Peyer's patch (tissue), 4 donors: ENCODE results near the gene PRDX1.

ENCODE experiments used
- POLR2A ChIP-seq, 2 donors: fragments of 450-650 bp; IDR thresholded peaks; one replicate each; pipeline ENCODE4 v1.5.1; 2017; ENCODE audit warnings: antibody characterized with exemption in 2 of 2, mild to moderate bottlenecking in 2 of 2, moderate library complexity in 2 of 2
- TF ChIP-seq, protein P1 (sequence below), 6 experiments: fragments of 450-650 bp in 4 of 6; fragments of 200-600 bp in 2 of 6; sonication (generic) in 1 of 6; IDR thresholded peaks; one replicate each; pipeline ENCODE4 v1.5.1; 2017 to 2019; ENCODE audit warnings: antibody characterized with exemption in 6 of 6, mild to moderate bottlenecking in 3 of 6, moderate library complexity in 1 of 6

DNA sequence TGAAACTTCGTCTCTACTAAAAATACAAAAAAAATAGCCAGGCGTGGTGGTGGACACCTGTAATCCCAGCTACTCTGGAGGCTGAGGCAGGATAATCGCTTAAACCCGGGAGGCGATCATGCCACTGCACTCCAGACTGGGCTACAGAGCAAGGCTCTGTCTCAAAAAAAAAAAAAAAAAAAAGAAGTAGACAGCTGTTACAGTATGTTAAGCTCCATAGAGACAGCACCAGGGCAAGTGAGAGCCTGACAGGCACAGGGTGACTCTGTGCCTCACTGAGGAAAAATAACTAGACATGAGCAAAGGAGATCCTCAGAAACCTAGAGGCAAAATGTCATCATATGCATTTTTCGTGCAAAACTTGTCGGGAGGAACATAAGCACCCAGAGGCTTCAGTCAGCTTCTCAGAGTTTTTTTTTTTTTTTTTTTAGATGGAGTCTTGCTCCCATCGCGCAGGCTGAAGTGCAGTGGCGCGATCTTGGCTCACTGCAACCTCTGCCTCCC lies 9.0 kb upstream of the PRDX1 start:
- TF ChIP-seq, protein P1, sequence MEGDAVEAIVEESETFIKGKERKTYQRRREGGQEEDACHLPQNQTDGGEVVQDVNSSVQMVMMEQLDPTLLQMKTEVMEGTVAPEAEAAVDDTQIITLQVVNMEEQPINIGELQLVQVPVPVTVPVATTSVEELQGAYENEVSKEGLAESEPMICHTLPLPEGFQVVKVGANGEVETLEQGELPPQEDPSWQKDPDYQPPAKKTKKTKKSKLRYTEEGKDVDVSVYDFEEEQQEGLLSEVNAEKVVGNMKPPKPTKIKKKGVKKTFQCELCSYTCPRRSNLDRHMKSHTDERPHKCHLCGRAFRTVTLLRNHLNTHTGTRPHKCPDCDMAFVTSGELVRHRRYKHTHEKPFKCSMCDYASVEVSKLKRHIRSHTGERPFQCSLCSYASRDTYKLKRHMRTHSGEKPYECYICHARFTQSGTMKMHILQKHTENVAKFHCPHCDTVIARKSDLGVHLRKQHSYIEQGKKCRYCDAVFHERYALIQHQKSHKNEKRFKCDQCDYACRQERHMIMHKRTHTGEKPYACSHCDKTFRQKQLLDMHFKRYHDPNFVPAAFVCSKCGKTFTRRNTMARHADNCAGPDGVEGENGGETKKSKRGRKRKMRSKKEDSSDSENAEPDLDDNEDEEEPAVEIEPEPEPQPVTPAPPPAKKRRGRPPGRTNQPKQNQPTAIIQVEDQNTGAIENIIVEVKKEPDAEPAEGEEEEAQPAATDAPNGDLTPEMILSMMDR (IDR thresholded peaks at IDR 0.05), result no peak
- TF ChIP-seq POLR2A (IDR thresholded peaks at IDR 0.05), result no peak
